HCT116 (cell line): Measurements from ENCODE around the gene DGKB. TPM values are rescaled to one million over a fixed set of nuclear protein-coding genes. Genes with fewer than 3 reads are reported as not detected.

Experiments
- ATAC-seq: fragments of 200-7000 bp; cut with Tn5 transposase; 2 replicates; pipeline ENCODE4 v1.9.1; 2020; ENCODE audit warnings: mild to moderate bottlenecking, moderate library complexity
- BruUV-seq: library from RNA; stranded (reverse); fragments of 400-500 nt; replicated peaks from 2 replicates; lab custom pipeline; 2021; lab: Mats Ljungman, UMichigan
- CTCF ChIA-PET: fragments of 300-600 bp; sonication (Branson Sonifier 250); formaldehyde crosslinking; loops from one replicate; lab custom pipeline; 2021; ENCODE audit warnings: antibody characterized with exemption; lab: Charles Lee
- POLR2A ChIA-PET: fragments of 300-600, 350-600 bp; sonication (Branson Sonifier 250); formaldehyde crosslinking; loops from one replicate; lab custom pipeline; 2021; ENCODE audit warnings: antibody characterized with exemption; lab: Charles Lee
- RAD21 ChIA-PET, 2 experiments: fragments of 300-600 bp; sonication (Branson Sonifier 250); formaldehyde crosslinking; loops; one replicate each; lab custom pipeline; 2023; ENCODE audit warnings: low total read pairs in 2 of 2; ENCODE audit not compliant: uncharacterized antibody in 2 of 2, unreplicated experiment in 2 of 2, low non-redundant PET in 1 of 2; lab: Charles Lee
- DNase-seq: peaks from one replicate; pipeline ENCODE4 v3.0.0-alpha.2; 2010; ENCODE audit warnings: low read depth, low spot score
- H2AFZ ChIP-seq: fragments of 200-600 bp; shearing (Covaris generic), sonication (generic); 2 replicates; pipeline ENCODE4 v1.6.1; 2017; ENCODE audit warnings: low read depth, mixed run types, mixed read lengths, antibody characterized with exemption, low read length; ENCODE audit not compliant: poor library complexity, severe bottlenecking
- H3K27ac ChIP-seq: 2 replicates; pipeline ENCODE4 v1.5.1; 2012; ENCODE audit warnings: low read depth, low read length
- H3K27me3 ChIP-seq: fragments of 200-600 bp; sonication (generic); 2 replicates; pipeline ENCODE4 v1.6.1; 2016; ENCODE audit warnings: mixed run types, low read length, mixed read lengths; ENCODE audit not compliant: insufficient read depth
- H3K36me3 ChIP-seq, 2 experiments: fragments of 200-500 bp in 1 of 2; fragments of 200-600 bp in 1 of 2; sonication (Bioruptor generic) in 1 of 2; sonication (generic) in 1 of 2; 2 replicates each; pipeline versions ENCODE4 v1.5.1 to v1.6.1; 2014 to 2016; ENCODE audit warnings: low read length in 2 of 2, inconsistent platforms in 1 of 2, mixed read lengths in 1 of 2, mixed run types in 1 of 2; ENCODE audit not compliant: insufficient read depth in 2 of 2, control insufficient read depth in 1 of 2
- H3K4me1 ChIP-seq, 2 experiments: fragments of 200-600 bp in 1 of 2; sonication (generic) in 1 of 2; 2 replicates each; pipeline versions ENCODE4 v1.5.1 to v1.6.1; 2012 to 2017; ENCODE audit warnings: low read length in 2 of 2, inconsistent platforms in 1 of 2, mild to moderate bottlenecking in 1 of 2, mixed read lengths in 1 of 2, mixed run types in 1 of 2, moderate library complexity in 1 of 2; ENCODE audit not compliant: insufficient read depth in 2 of 2, control insufficient read depth in 1 of 2
- H3K4me2 ChIP-seq: fragments of 200-600 bp; sonication (generic); 2 replicates; pipeline ENCODE4 v1.6.1; 2017; ENCODE audit warnings: mixed run types, low read length, mixed read lengths
- H3K4me3 ChIP-seq, 2 experiments: fragments of 200-600 bp in 1 of 2; sonication (generic) in 1 of 2; replicated peaks in 1 of 2; 2 replicates each; pipeline ENCODE4 v1.5.1; 2011 to 2016; ENCODE audit warnings: low read length in 2 of 2, control low read depth in 1 of 2, low read depth in 1 of 2, mild to moderate bottlenecking in 1 of 2, mixed read lengths in 1 of 2, mixed run types in 1 of 2
- H3K79me2 ChIP-seq: fragments of 200-600 bp; sonication (generic); 2 replicates; pipeline ENCODE4 v1.6.1; 2017; ENCODE audit warnings: mild to moderate bottlenecking, mixed run types, low read length, moderate library complexity, mixed read lengths; ENCODE audit not compliant: insufficient read depth
- H3K9ac ChIP-seq: fragments of 200-600 bp; sonication (generic); 2 replicates; pipeline ENCODE4 v1.6.1; 2016; ENCODE audit warnings: low read length, mixed read lengths
- H3K9me2 ChIP-seq: fragments of 200-600 bp; sonication (generic), shearing (Covaris generic); 2 replicates; pipeline ENCODE4 v1.6.1; 2017; ENCODE audit warnings: mixed run types, mild to moderate bottlenecking, moderate library complexity; ENCODE audit not compliant: insufficient read depth
- H3K9me3 ChIP-seq, 2 experiments: fragments of 200-500 bp in 1 of 2; fragments of 200-600 bp in 1 of 2; sonication (Bioruptor generic) in 1 of 2; sonication (generic) in 1 of 2; 2 replicates each; pipeline ENCODE4 v1.6.1; 2014 to 2017; ENCODE audit warnings: low read length in 2 of 2, mixed read lengths in 2 of 2, inconsistent platforms in 1 of 2, low read depth in 1 of 2, mild to moderate bottlenecking in 1 of 2, mixed run types in 1 of 2, moderate library complexity in 1 of 2; ENCODE audit not compliant: control insufficient read depth in 1 of 2, insufficient read depth in 1 of 2
- H4K20me1 ChIP-seq: fragments of 200-600 bp; sonication (generic), shearing (Covaris generic); 2 replicates; pipeline ENCODE4 v1.6.1; 2017; ENCODE audit warnings: mixed run types, mild to moderate bottlenecking, moderate library complexity; ENCODE audit not compliant: insufficient read depth
- CBX3 ChIP-seq: IDR thresholded peaks from 2 replicates; pipeline ENCODE4 v1.6.1; 2012; ENCODE audit warnings: low read depth
- CEBPB ChIP-seq: IDR thresholded peaks from 2 replicates; pipeline ENCODE4 v1.6.1; 2012; ENCODE audit warnings: low read depth
- ELF1 ChIP-seq: IDR thresholded peaks from 2 replicates; pipeline ENCODE4 v1.6.1; 2012; ENCODE audit warnings: low read depth, borderline replicate concordance
- EZH2 ChIP-seq: fragments of 200-600 bp; sonication (generic); IDR thresholded peaks from 2 replicates; pipeline ENCODE4 v1.6.1; 2017; ENCODE audit warnings: antibody characterized with exemption, mixed run types
- EZH2phosphoT487 ChIP-seq: fragments of 200-600 bp; IDR thresholded peaks from 2 replicates; pipeline ENCODE4 v1.6.1; 2018; ENCODE audit warnings: antibody characterized with exemption, borderline replicate concordance
- FOSL1 ChIP-seq: IDR thresholded peaks from 2 replicates; pipeline ENCODE4 v1.6.1; 2012; ENCODE audit warnings: low read depth
- POLR2AphosphoS5 ChIP-seq: IDR thresholded peaks from 2 replicates; pipeline ENCODE4 v1.6.1; 2011; ENCODE audit warnings: mild to moderate bottlenecking, low read depth, low read length, moderate library complexity
- RAD21 ChIP-seq: IDR thresholded peaks from 2 replicates; pipeline ENCODE4 v1.6.1; 2012; ENCODE audit warnings: low read depth, mild to moderate bottlenecking
- SIN3A ChIP-seq: IDR thresholded peaks from 2 replicates; pipeline ENCODE4 v1.6.1; 2012; ENCODE audit warnings: low read depth
- SRF ChIP-seq: IDR thresholded peaks from 2 replicates; pipeline ENCODE4 v1.6.1; 2012; ENCODE audit warnings: low read depth
- TCF7L2 ChIP-seq: IDR thresholded peaks from 2 replicates; pipeline ENCODE4 v1.7.0; 2011; ENCODE audit warnings: borderline replicate concordance, inconsistent platforms; ENCODE audit not compliant: insufficient read depth, insufficient read length; ENCODE audit errors: extremely low read depth
- YY1 ChIP-seq: IDR thresholded peaks from 2 replicates; pipeline ENCODE4 v1.6.1; 2011; ENCODE audit warnings: low read length, low read depth, moderate library complexity, mild to moderate bottlenecking; ENCODE audit not compliant: insufficient replicate concordance; ENCODE audit errors: extremely low read depth
- ZNF274 ChIP-seq: fragments of 200-500 bp; sonication (Bioruptor generic); IDR thresholded peaks from 2 replicates; pipeline ENCODE4 v1.6.1; 2014; ENCODE audit warnings: mild to moderate bottlenecking, low read depth, low read length, inconsistent platforms
- intact Hi-C: fragments of 100-400 bp; cut with micrococcal nuclease; formaldehyde crosslinking; loops from 2 replicates; pipeline ENCODE4 v1.10.0; 2022
- total RNA-seq: library from RNA; stranded (reverse); gene quantifications from one replicate; pipeline ENCODE4 v1.2.1, GENCODE V29; 2021; ENCODE audit not compliant: unreplicated experiment
- TF ChIP-seq, protein P1 (sequence below), 3 experiments: fragments of 200-600 bp in 1 of 3; sonication (generic) in 1 of 3; IDR thresholded peaks in 2 of 3; conservative IDR thresholded peaks in 1 of 3; 2 replicates each; pipeline ENCODE4 v1.5.1; 2012 to 2017; ENCODE audit warnings: low read depth in 2 of 3, low read length in 2 of 3, antibody characterized with exemption in 1 of 3, borderline replicate concordance in 1 of 3, control low read depth in 1 of 3, mild to moderate bottlenecking in 1 of 3, mixed read lengths in 1 of 3, mixed run types in 1 of 3, moderate library complexity in 1 of 3; ENCODE audit not compliant: insufficient read depth in 1 of 3
- TF ChIP-seq, protein P2 (sequence below): IDR thresholded peaks from 2 replicates; pipeline ENCODE4 v1.6.1; 2012
- TF ChIP-seq, protein P3 (sequence below): IDR thresholded peaks from 2 replicates; pipeline ENCODE4 v1.6.1; 2012

The DGKB gene
- total RNA-seq, 1 experiment from 2014 or later: 0.05 TPM

DNA sequence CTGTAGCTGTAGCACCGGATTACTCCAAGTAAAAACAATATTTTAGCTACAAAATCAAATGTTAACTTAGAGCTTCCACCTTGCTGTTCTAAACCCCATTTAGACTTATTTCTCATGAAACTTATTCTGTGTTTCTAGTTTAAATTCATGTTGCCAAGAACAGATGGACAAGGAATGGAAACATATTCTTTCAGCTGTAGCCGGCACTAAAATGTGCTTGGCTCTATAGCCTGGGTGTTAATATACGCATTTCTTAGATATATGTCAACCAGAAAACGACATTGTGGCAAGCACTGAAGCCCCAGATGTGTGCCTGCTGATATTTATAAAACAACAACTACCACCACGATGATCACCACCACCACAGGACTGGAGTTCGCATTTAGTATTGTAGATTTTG lies 722.8 kb downstream of the DGKB start:
- no peaks in the 10 kb centered on the region for H4K20me1 ChIP-seq
- ChIA-PET RAD21 (no interaction called here), CTCF (no interaction called here), POLR2A (no interaction called here)
- H3K9me2 ChIP-seq: no peaks in the 10 kb centered on the region
- H3K4me2 ChIP-seq: no peak overlapping the region
- no peak overlapping the region for H2AFZ ChIP-seq
- no peak overlapping the region for H3K27ac ChIP-seq
- H3K79me2 ChIP-seq: no peaks in the 10 kb centered on the region
- intact Hi-C loops: no loop called here
- H3K9ac ChIP-seq: no peak overlapping the region
- DNase-seq (no peak), ATAC-seq (no peak)
- H3K36me3 ChIP-seq: no peaks in the 10 kb centered on the region
- H3K4me3 ChIP-seq: no peak overlapping the region
- no peaks in the 10 kb centered on the region for H3K9me3 ChIP-seq
- H3K27me3 ChIP-seq: no peaks in the 10 kb centered on the region
- TF ChIP-seq ZNF274 (no peak), ELF1 (no peak)
- TF ChIP-seq, protein P1, sequence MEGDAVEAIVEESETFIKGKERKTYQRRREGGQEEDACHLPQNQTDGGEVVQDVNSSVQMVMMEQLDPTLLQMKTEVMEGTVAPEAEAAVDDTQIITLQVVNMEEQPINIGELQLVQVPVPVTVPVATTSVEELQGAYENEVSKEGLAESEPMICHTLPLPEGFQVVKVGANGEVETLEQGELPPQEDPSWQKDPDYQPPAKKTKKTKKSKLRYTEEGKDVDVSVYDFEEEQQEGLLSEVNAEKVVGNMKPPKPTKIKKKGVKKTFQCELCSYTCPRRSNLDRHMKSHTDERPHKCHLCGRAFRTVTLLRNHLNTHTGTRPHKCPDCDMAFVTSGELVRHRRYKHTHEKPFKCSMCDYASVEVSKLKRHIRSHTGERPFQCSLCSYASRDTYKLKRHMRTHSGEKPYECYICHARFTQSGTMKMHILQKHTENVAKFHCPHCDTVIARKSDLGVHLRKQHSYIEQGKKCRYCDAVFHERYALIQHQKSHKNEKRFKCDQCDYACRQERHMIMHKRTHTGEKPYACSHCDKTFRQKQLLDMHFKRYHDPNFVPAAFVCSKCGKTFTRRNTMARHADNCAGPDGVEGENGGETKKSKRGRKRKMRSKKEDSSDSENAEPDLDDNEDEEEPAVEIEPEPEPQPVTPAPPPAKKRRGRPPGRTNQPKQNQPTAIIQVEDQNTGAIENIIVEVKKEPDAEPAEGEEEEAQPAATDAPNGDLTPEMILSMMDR (IDR thresholded peaks at IDR 0.05 in 2 of 3, conservative IDR thresholded peaks at IDR 0.05 in 1 of 3; ENCODE audit: borderline replicate concordance in 1 of 3, insufficient read depth in 1 of 3, low read depth in 2 of 3, low read length in 2 of 3): no peak
- TF ChIP-seq, protein P2, sequence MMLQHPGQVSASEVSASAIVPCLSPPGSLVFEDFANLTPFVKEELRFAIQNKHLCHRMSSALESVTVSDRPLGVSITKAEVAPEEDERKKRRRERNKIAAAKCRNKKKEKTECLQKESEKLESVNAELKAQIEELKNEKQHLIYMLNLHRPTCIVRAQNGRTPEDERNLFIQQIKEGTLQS: no peak
- no TSS peak for BruUV-seq
- H3K4me1 ChIP-seq: 0 out of 4 replicates have a peak, but pooled peaks cover 0 to 3% of the 10 kb centered on the region in 2 experiments

DNA sequence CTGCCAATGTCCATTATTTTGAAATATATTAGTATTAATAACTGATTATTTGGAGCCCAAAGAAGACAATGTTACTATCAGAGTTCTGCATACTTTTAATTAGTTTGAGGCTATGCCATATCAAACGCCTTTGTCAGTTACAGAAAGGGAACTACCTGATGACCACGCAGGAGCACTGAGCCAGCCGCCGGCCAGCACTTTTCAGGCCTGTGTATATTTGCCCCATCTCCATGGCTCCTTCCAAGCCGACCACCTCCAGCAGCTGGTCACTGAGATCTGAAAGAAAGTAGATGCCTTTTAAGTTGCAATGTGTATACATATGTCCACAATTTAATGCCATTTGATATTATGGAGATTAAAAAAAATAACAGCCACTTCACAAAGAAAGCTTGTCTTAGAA lies 724.7 kb downstream of the DGKB start:
- no peaks in the 10 kb centered on the region for H3K79me2 ChIP-seq
- TF ChIP-seq TCF7L2 (no peak), CBX3 (no peak), EZH2 (no peak), EZH2phosphoT487 (no peak), ZNF274 (no peak), SIN3A (no peak), CEBPB (no peak), YY1 (no peak), RAD21 (no peak), POLR2AphosphoS5 (no peak), FOSL1 (no peak), SRF (no peak)
- TF ChIP-seq, protein P3, sequence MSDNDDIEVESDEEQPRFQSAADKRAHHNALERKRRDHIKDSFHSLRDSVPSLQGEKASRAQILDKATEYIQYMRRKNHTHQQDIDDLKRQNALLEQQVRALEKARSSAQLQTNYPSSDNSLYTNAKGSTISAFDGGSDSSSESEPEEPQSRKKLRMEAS: no peak
- TF ChIP-seq, protein P1 (IDR thresholded peaks at IDR 0.05 in 2 of 3, conservative IDR thresholded peaks at IDR 0.05 in 1 of 3; ENCODE audit: borderline replicate concordance in 1 of 3, insufficient read depth in 1 of 3, low read depth in 2 of 3, low read length in 2 of 3): no peak
- TF ChIP-seq, protein P2: no peak

More for the DNA sequence above, 724.7 kb downstream of the DGKB start:
- no TSS peak for BruUV-seq
- Histone ChIP-seq H3K36me3 (no peaks in the 10 kb centered on the region), H3K4me3 (no peak overlapping the region), H3K4me1 (no peaks in the 10 kb centered on the region), H3K9me3 (no peaks in the 10 kb centered on the region), H4K20me1 (no peaks in the 10 kb centered on the region), H3K9me2 (no peaks in the 10 kb centered on the region), H3K9ac (no peak overlapping the region), H2AFZ (no peak overlapping the region), H3K27ac (no peak overlapping the region), H3K4me2 (no peak overlapping the region), H3K27me3 (no peaks in the 10 kb centered on the region)
- ChIA-PET POLR2A (no interaction called here), RAD21 (no interaction called here), CTCF (no interaction called here)
- no peak for ATAC-seq
- DNase-seq: no peak
- intact Hi-C loops: no loop called here
